Measurements from ENCODE around the gene NEURL1B. TPM values are rescaled to one million over a fixed set of nuclear protein-coding genes. Genes with fewer than 3 reads are reported as not detected.

Gene NEURL1B
- total and polyA plus RNA-seq, 10 of the 15 experiments (the other 5 are each of a cell fraction or from before 2014, with no cell fraction given): 0.04 to 0.28 (median 0.05) TPM; not detected in 4

DNA sequence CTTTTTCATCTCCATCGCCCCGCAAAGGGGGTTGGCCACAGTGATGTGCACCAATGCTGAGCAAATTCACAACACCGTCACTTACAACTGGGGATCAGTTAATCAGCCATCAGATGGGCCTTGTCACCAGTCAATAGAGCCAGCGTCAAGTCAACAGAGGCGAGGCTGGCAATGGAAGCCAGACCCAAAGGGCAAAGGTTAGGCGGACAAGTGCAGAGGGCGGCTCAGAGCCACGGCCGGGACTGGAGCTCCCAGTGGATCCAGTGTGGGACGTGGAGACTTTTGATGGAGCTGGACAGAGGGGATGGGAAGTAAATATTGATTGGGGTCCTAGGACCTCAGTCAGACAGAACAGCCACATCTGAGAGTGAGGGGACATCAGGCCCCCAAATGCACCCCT lies 84.2 kb downstream of the NEURL1B start:
- FAIRE-seq: no peak
- POLR2A ChIA-PET: no interaction called here
- no peak for TF ChIP-seq FOXM1 (IDR thresholded peaks at IDR 0.05; ENCODE audit: low read depth, low read length)
- TF ChIP-seq, protein P1, sequence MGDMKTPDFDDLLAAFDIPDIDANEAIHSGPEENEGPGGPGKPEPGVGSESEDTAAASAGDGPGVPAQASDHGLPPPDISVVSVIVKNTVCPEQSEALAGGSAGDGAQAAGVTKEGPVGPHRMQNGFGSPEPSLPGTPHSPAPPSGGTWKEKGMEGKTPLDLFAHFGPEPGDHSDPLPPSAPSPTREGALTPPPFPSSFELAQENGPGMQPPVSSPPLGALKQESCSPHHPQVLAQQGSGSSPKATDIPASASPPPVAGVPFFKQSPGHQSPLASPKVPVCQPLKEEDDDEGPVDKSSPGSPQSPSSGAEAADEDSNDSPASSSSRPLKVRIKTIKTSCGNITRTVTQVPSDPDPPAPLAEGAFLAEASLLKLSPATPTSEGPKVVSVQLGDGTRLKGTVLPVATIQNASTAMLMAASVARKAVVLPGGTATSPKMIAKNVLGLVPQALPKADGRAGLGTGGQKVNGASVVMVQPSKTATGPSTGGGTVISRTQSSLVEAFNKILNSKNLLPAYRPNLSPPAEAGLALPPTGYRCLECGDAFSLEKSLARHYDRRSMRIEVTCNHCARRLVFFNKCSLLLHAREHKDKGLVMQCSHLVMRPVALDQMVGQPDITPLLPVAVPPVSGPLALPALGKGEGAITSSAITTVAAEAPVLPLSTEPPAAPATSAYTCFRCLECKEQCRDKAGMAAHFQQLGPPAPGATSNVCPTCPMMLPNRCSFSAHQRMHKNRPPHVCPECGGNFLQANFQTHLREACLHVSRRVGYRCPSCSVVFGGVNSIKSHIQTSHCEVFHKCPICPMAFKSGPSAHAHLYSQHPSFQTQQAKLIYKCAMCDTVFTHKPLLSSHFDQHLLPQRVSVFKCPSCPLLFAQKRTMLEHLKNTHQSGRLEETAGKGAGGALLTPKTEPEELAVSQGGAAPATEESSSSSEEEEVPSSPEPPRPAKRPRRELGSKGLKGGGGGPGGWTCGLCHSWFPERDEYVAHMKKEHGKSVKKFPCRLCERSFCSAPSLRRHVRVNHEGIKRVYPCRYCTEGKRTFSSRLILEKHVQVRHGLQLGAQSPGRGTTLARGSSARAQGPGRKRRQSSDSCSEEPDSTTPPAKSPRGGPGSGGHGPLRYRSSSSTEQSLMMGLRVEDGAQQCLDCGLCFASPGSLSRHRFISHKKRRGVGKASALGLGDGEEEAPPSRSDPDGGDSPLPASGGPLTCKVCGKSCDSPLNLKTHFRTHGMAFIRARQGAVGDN (IDR thresholded peaks at IDR 0.05): no peak
- TF ChIP-seq NR2F1 (conservative IDR thresholded peaks at IDR 0.05): no peak
- no peak for TF ChIP-seq ZBED1 (IDR thresholded peaks at IDR 0.05; ENCODE audit: borderline replicate concordance)
- no peak for TF ChIP-seq RB1 (IDR thresholded peaks at IDR 0.05; ENCODE audit: borderline replicate concordance)
- TF ChIP-seq, protein P2, sequence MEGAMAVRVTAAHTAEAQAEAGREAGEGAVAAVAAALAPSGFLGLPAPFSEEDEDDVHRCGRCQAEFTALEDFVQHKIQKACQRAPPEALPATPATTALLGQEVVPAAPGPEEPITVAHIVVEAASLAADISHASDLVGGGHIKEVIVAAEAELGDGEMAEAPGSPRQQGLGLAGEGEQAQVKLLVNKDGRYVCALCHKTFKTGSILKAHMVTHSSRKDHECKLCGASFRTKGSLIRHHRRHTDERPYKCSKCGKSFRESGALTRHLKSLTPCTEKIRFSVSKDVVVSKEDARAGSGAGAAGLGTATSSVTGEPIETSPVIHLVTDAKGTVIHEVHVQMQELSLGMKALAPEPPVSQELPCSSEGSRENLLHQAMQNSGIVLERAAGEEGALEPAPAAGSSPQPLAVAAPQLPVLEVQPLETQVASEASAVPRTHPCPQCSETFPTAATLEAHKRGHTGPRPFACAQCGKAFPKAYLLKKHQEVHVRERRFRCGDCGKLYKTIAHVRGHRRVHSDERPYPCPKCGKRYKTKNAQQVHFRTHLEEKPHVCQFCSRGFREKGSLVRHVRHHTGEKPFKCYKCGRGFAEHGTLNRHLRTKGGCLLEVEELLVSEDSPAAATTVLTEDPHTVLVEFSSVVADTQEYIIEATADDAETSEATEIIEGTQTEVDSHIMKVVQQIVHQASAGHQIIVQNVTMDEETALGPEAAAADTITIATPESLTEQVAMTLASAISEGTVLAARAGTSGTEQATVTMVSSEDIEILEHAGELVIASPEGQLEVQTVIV (IDR thresholded peaks at IDR 0.05; ENCODE audit: borderline replicate concordance, partially characterized antibody): no peak
- TF ChIP-seq, protein P3, sequence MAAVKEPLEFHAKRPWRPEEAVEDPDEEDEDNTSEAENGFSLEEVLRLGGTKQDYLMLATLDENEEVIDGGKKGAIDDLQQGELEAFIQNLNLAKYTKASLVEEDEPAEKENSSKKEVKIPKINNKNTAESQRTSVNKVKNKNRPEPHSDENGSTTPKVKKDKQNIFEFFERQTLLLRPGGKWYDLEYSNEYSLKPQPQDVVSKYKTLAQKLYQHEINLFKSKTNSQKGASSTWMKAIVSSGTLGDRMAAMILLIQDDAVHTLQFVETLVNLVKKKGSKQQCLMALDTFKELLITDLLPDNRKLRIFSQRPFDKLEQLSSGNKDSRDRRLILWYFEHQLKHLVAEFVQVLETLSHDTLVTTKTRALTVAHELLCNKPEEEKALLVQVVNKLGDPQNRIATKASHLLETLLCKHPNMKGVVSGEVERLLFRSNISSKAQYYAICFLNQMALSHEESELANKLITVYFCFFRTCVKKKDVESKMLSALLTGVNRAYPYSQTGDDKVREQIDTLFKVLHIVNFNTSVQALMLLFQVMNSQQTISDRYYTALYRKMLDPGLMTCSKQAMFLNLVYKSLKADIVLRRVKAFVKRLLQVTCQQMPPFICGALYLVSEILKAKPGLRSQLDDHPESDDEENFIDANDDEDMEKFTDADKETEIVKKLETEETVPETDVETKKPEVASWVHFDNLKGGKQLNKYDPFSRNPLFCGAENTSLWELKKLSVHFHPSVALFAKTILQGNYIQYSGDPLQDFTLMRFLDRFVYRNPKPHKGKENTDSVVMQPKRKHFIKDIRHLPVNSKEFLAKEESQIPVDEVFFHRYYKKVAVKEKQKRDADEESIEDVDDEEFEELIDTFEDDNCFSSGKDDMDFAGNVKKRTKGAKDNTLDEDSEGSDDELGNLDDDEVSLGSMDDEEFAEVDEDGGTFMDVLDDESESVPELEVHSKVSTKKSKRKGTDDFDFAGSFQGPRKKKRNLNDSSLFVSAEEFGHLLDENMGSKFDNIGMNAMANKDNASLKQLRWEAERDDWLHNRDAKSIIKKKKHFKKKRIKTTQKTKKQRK (IDR thresholded peaks at IDR 0.05; ENCODE audit: low read depth, low read length): no peak
- TF ChIP-seq ZNF207 (IDR thresholded peaks at IDR 0.05; ENCODE audit: borderline replicate concordance): no peak
- no peak for TF ChIP-seq RAD51 (IDR thresholded peaks at IDR 0.05)
- TF ChIP-seq ASH2L (IDR thresholded peaks at IDR 0.05; ENCODE audit: borderline replicate concordance, low read depth): no peak
- no peak for TF ChIP-seq RFX5 (IDR thresholded peaks at IDR 0.05; ENCODE audit: low read depth, low read length)
- TF ChIP-seq, protein P4, sequence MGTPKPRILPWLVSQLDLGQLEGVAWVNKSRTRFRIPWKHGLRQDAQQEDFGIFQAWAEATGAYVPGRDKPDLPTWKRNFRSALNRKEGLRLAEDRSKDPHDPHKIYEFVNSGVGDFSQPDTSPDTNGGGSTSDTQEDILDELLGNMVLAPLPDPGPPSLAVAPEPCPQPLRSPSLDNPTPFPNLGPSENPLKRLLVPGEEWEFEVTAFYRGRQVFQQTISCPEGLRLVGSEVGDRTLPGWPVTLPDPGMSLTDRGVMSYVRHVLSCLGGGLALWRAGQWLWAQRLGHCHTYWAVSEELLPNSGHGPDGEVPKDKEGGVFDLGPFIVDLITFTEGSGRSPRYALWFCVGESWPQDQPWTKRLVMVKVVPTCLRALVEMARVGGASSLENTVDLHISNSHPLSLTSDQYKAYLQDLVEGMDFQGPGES (IDR thresholded peaks at IDR 0.05): no peak
- no peak for TF ChIP-seq HDGF (IDR thresholded peaks at IDR 0.05)

More for the DNA sequence above, 84.2 kb downstream of the NEURL1B start:
- Histone ChIP-seq H3K4me3 (no peak overlapping the region), H3K4me2 (ENCODE audit: control insufficient read depth, insufficient read depth) (no peak overlapping the region), H3K79me2 (ENCODE audit: control insufficient read depth, insufficient read depth, low read length) (no peaks in the 10 kb centered on the region), H3K9ac (ENCODE audit: control insufficient read depth, insufficient read depth, low read length) (no peak overlapping the region), H3K9me3 (replicated peaks; ENCODE audit: control insufficient read depth, insufficient read depth, low read length) (no peaks in the 10 kb centered on the region), H4K20me1 (ENCODE audit: control insufficient read depth, insufficient read depth) (no peaks in the 10 kb centered on the region), H3K4me1 (ENCODE audit: control insufficient read depth, insufficient read depth, low read length) (no peaks in the 10 kb centered on the region), H2AFZ (ENCODE audit: control insufficient read depth, low read depth, low read length) (no peak overlapping the region), H3K36me3 (ENCODE audit: control insufficient read depth in 2 of 2, insufficient read depth in 2 of 2, low read length in 1 of 2) (no peaks in the 10 kb centered on the region), H3K27me3 (replicated peaks in 1 of 2; ENCODE audit: control insufficient read depth in 2 of 2, insufficient read depth in 2 of 2, low read length in 1 of 2) (no peaks in the 10 kb centered on the region; a peak in 1 of 4 replicates), H3K27ac (ENCODE audit: control insufficient read depth, insufficient read depth) (no peak overlapping the region)
- in situ Hi-C loops (cut with MboI) (no loop called here), intact Hi-C loops (cut with micrococcal nuclease; ENCODE audit: unreplicated experiment) (no loop called here)
- ChIA-PET SMC1A (ENCODE audit: uncharacterized antibody, unreplicated experiment) (no interaction called here), CTCF (interaction anchor here (1.0 to 3.5 kb wide), 4 partner anchors 12 to 190 kb away, joined by 3 to 23 read pairs (median 4); no protein-coding TSS in a partner anchor), RAD21 (ENCODE audit: unreplicated experiment) (interaction anchor here (1.5 kb wide), 1 partner anchor 10 kb away, joined by 6 read pairs; no protein-coding TSS in a partner anchor)
- DNase-seq (ENCODE audit: low read depth, low spot score) (no peak), ATAC-seq (no peak)
- 86% methylated on average over 10 of the region's 10 CpGs for WGBS (ENCODE audit: insufficient coverage, insufficient replicate concordance, low lambda C conversion rate, missing lambda C conversion rate)
- BruUV-seq (replicated peaks): no TSS peak
